HG03432 (cell line): ENCODE results near the gene KCNIP4.

Experiments
- ATAC-seq: cut with Tn5 transposase; IDR thresholded peaks from one replicate; pipeline ENCODE4 v1.9.1; 2021; ENCODE audit warnings: mild to moderate bottlenecking, moderate library complexity; ENCODE audit not compliant: unreplicated experiment

KCNIP4 gene

DNA sequence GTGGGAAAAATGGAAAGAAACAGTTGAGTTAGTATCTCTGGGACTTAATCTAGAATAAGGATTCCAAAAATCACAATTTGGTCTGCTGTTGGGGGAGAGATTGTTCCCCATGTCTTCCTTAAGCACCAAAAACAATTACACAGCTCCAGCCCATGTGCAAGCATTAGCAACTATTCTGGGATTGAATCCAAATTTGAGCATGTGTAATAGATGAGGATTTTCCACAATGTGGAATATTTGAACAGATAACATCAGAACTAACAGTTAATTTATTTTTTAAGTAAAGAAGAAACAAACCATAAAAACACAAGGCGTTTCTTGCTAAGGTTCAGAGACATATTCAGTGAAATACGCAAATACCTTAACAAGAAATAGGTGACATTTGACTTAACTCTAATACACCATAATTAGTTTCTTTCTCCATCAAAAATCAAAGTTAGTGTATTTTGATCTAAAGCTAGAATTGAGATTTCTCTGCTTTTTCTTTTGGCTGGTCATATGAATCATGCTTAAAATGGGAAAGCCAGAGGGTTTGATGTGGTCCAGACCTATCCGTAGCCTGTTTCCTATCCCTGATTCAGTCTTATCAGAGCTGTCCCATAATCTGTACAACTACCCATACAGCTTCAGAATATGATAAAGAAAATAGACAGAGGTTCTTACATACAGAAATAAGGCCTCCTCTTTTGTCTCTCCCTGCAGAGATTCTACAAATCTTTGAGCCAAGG is 834.9 kb downstream of the KCNIP4 start:
- no peak for ATAC-seq

DNA sequence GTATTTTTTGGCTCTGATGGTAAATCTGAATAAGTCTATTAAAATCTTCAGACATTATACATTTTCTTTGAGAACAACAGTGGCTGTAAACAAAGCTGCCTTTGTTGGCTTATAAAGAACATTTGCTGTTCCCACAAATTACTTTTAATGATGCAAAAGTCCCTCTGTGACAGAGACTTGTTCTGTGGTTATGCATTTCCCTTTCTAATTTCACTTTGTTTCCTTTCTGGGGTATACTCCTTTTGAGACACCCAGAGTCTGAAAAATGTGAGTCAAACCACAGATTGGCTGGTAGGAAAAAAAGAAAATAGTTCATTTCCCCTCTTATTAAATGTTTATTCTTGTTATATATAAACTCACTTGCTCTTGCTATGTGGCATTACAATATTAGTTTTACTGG is 845.9 kb downstream of the KCNIP4 start:
- no peak for ATAC-seq

DNA sequence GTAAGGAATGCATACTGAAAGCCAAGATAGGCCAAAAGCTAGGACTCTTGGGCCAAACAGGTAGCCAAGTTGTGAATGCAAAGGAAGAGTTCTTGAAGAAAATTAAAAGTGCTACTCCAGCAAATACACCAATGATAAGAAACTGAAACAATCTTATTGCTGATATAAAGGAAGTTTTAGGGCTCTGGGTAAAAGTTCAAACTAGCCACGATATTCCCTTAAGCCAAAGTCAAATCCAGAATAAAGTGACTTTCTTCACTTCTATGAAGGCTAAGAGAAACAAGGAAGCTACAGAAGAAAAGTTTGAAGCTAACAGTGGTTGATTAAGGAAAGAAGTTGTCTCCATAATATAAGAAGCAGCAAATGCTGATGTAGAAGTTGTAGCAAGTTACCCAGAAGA is 850.7 kb downstream of the KCNIP4 start:
- no peak for ATAC-seq

DNA sequence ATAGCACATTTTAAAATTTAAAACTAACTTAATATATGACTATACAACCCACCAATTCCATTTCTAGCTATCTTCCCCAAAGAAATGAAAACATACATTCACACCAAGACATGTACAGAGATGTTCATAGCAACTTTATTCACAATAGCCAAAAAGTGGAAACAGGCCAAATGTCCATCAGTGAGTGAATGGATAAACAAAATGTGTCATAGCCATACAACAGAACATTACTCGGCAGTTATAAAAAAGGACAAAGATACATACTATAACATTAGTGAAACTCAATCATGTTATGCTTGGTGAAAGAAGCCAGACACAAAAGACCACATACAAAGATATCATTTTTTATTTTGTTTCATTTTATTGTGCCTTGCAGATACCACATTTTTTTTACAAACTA is 851.5 kb downstream of the KCNIP4 start:
- no peak for ATAC-seq

- ATAC-seq, result no peak
Observed at GRCh38 chr4:21092531-21092930, 856.0 kb downstream of the KCNIP4 start.

DNA sequence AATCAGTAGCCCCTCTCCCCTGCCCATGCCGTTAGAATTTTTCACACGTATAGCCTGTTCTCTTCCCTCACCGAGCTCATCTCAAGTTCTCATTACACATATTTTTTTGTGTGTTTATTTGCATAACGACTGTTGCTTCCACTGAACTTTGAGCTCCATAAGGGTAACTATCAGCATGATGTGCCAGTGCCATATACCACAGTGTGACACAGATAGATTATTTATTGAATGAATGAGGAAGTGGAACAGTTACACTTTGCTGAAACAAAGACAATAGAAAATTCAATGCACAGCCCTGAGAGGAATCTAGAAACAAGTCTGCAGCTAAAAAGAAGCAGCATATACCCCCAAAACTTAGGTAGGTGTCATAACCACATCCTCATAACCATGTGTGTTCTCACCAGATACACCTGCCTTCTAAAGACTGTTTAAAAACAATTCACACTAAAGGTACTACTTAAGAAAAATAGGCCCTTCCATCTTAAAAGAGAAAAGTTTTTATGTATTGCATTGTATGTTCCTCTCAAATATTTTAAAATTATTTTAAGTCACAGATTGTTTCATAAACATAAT is 858.4 kb downstream of the KCNIP4 start:
- ATAC-seq, result peak; percentile 56

- no peak for ATAC-seq
Observed at GRCh38 chr4:21083413-21083812, 865.2 kb downstream of the KCNIP4 start.

GRCh38 chr4:21077967-21078366 is 870.6 kb downstream of the KCNIP4 start:
- ATAC-seq, result no peak

- ATAC-seq, result no peak
Observed at GRCh38 chr4:21067351-21067750, 881.2 kb downstream of the KCNIP4 start.

GRCh38 chr4:21061902-21062301 is 886.7 kb downstream of the KCNIP4 start:
- ATAC-seq, result no peak

DNA sequence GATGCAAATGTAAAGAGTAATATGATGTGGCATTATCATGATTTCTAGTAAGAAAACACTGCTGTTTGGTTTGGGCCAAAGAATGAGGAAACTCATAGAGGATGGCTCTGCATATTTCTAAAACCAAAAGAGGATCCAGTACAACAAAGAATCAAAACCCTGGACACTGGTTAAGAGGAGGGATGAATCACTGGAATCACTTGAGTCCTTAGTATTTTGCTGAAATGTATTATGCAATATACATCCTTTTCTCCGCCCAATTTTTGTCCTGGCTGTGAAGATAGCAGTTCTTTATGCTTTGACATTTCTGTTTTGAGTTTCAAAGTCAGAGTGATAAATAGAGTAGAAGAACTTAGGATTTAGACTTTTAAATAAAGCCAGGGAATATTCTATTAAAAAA is 902.4 kb downstream of the KCNIP4 start:
- no peak for ATAC-seq

GRCh38 chr4:21045119-21045518 is 903.5 kb downstream of the KCNIP4 start:
- no peak for ATAC-seq

DNA sequence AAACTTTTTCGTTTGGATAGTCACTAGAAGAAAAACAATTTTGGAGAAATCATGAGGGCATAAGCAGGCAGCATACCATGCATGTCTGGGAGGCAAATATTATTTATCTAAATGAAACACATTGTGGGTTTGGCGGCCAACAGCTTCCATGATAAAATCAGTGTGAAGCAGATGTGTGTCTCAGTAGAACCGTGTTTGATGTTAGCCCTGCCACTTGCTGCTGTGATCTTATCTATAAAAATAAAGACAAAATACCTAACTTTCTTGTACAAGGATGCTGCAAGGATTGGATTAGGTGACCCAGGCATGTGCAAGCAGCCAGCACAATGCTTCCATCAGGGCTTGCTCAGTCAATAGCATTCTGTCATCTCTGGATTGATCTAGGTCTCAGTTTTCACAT is 906.9 kb downstream of the KCNIP4 start:
- ATAC-seq, result no peak

- no peak for ATAC-seq
Observed at GRCh38 chr4:21034728-21035127, 913.8 kb downstream of the KCNIP4 start.

DNA sequence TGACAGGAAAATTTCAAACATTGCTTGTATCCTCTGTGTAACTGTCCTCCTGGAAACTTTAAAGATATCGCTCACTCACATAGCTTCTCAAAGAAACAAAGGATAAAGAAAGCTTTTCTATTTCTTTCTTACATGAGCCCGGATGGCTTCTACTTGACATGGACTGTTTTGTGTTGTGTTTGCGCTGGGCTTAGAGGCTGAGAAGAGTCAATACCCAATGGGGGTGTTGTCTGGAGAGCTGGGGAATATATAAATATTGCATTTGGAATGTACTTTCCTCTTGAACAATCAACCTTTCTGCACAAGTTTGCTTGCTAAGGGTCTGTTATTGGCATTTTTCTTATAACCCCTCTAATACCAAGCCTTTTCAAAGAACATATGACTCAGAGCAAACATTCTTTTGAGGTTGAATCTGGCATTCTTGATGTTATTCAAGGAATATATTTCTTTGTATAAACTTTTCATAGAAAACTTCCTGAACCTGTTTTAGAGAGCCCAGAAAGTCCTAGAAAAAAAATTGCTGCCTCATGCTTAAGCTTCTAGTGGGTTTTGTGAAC is 916.4 kb downstream of the KCNIP4 start:
- ATAC-seq, result no peak

DNA sequence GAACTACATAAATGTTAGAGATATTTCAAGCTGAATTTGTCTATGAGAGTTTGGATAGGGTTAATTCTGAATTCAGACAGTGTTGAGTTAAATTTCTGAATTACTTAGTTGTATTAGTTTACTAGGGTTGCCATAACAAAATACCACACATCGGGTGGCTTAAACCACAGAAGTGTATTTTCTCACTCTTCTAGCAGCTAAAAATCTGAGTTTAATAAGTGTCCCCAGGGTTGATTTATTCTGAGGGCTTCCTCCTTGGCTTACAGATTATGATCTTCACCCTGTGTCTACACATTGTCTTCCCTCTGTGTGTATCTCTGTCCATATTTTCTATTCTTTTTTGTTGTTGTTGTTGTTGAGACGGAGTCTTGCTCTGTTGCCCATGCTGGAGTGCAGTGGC is 929.8 kb downstream of the KCNIP4 start:
- ATAC-seq, result no peak

GRCh38 chr4:21013501-21013900 is 935.1 kb downstream of the KCNIP4 start:
- ATAC-seq, result no peak

DNA sequence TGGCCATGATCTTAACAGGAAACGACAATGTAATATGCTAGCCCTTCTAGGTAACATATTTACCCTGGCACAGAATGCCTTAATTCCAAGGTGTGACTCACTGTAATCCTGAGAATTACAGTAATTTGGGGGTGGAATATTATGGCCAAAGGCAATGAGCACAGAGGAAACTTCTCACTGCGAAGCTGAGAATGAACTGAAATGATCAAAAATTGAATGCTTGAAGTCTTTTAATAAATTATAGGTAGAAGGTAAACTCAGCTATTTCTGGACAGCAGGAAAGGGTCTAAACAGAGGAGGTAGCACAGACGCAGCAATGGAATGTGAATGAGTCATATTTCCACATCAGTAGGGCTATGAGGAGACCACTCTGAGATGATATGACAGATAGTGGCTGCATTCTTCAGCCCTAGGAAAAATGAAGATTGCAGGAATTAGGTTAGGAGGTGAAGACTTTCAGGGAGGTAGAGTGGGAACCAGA is 935.7 kb downstream of the KCNIP4 start:
- no peak for ATAC-seq

DNA sequence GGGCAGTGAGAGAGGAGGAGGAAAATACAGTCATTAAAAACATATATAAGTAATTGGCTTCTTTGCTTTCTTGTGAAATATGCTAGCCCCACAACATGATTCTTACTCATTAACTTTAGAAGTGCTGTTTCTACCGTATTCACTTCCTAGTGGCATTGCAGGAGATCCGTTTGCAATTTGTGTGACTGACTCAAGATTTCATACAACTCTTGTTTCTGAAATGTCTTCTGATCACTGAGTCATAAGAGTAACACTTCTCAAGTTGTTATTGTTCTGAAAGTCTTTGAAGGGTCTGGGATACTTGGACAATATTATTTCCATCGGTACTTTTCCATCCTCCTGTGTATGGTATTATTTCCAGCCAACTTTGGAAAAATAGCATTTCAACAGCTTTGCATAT is 937.5 kb downstream of the KCNIP4 start:
- ATAC-seq, result no peak

- ATAC-seq, result no peak
Observed at GRCh38 chr4:21009956-21010355, 938.6 kb downstream of the KCNIP4 start.

GRCh38 chr4:21005647-21006046 is 942.9 kb downstream of the KCNIP4 start:
- ATAC-seq, result no peak

- ATAC-seq, result no peak
Observed at GRCh38 chr4:21002976-21003375, 945.6 kb downstream of the KCNIP4 start.
